ENCODE measurements around the gene MYO15A.

GRCh38 chr17:18201108-18201507 is 92.6 kb downstream of the MYO15A start:
- TF ChIP-seq CTCF (IDR thresholded peaks at IDR 0.05), result no peak
- TF ChIP-seq POLR2A (IDR thresholded peaks at IDR 0.05), result no peak
- TF ChIP-seq EP300 (IDR thresholded peaks at IDR 0.05), result no peak
